Raji (cell line): ENCODE results near the gene MYO15B.

ENCODE experiments used
- POLR2A ChIP-seq: IDR thresholded peaks from 2 replicates; pipeline ENCODE4 v1.6.1; 2011; ENCODE audit warnings: low read depth, low read length, control low read depth; ENCODE audit not compliant: insufficient read depth

Gene MYO15B

DNA sequence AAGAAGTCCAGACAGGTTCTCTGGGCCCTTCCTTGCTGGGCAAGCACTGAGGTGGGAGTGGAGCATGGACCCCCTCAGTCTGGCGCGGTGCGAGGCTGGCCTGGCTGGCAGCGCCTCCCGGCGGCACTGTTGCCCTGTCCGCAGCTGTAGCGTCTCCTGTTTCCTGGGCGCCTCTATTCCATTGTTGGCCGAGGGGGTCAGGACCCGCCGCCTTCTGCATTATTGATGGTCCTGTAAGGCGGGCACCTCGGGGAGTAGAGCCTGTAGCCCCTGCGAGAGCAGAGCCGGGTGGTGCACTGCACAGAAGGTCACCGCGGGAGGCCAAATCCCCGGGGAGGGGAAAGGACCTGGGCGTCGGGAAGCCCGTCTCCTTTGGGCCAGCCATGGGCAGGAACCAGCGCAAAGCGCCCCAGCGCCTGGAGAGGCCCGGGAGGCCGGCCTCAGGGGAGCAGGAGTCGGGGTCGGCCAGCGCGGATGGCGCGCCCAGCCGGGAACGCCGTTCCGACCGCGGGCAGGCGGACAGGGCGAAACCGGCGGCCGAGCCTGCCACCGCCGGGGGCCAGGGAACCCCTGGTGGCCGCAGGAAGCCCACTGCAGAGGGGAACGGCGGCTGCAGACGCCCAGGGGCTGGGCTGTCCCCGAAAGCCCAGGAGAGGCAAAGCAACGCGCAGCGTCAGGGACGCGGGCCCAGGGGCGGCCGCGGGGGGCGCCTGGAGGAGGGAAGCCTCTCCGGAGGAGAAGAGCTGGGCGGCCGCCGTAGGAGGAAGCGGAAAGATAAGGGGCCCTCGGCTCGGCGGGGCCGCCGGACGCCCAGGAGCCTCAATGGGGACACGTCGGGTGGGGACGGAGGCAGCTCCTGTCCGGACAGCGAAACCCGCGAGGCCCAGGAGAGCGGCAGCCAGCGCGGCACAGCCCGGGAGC, at the start of gene MYO15B:
TSS of gene MYO15B (plus strand) at position 126 of the 921 bp plus-strand sequence. CDS start at position 384, 258 bp downstream.
- TF ChIP-seq POLR2A = no peak

DNA sequence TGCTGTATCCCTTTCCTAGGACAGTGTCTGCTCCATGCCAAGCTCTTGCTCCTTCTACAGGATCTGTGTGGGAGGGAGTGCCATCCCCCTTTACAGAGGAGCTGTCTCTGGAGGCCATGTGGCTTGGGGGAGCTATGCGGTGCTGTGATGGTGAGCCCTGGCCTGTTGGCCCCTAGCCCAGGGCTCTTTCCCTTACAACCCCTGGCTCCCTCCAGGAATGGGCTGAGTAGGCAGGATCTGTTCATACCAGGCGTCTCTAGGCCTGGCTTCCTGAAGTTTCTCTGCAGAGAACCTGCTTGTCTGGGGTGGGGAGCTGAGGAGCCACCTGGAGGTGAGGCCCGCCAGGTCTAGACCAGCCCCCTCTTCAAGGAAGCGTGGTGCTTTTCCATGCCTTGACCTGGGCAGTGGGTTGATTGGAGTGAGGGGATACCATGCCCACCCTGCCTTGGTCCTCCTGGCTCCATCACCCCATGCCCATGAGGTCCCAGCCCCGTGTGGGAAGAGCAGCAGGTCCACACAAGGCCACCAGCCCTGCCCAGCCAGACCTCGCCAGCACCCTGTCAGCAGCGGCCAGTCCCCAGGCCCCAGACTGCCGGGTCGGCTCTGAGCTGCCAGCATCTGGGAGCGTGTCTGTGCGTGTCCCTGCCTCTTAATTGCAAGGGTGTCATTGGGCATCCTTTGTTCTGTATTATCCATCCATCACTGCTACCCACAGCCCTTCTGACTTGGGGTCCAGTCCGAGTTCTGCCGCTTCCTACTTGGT, 47.5 kb upstream of the MYO15B start:
- TF ChIP-seq POLR2A = no peak

DNA sequence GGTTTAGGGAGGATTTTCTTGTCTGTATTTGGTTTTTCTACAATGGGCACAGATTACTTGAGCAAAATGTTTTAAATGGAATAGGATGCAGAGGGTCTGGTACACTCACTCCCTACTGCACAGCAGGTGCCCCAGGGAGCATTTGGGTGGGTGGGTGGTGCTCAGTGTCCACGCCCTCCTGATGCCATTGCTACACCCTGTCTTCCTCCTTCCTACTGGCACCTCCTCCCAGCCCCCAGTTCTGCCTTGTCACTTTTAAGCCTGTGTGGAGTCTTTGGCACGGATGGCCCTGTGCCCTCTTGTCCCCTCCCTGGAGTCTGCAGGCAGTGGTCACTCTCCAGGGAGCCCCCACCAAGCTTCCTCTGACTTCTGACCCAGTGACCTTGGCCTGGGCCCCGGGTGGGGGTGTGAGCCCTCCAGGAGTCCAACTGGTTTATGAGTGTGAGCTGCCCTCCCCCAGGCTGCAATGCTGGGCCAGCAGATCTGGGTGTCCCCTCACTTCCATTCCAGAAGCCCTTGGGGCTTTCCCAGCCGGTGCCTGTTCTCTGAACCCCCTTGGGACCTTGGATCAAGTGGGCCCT, 46.6 kb upstream of the MYO15B start:
- no peak for TF ChIP-seq POLR2A

DNA sequence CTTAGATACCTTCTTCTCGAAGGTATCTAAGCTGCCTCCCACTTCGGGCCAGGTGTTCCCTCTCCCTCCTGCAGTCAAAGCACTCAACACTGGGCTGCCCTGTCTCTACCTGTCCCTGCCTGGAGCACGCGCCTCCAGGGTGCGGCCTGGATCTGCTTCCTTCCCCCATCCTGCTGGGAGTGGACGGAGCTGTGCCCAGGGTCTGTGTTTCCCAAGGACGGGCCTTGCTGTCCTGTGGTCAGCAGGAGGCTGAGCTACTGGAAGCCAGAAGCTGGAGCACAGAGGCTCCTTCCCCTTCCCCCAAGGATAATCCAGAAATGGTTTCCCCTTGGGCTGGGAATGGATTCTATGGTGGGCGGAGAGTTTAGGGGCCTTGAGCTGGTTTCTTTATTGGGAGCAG, 45.4 kb upstream of the MYO15B start:
- no peak for TF ChIP-seq POLR2A

DNA sequence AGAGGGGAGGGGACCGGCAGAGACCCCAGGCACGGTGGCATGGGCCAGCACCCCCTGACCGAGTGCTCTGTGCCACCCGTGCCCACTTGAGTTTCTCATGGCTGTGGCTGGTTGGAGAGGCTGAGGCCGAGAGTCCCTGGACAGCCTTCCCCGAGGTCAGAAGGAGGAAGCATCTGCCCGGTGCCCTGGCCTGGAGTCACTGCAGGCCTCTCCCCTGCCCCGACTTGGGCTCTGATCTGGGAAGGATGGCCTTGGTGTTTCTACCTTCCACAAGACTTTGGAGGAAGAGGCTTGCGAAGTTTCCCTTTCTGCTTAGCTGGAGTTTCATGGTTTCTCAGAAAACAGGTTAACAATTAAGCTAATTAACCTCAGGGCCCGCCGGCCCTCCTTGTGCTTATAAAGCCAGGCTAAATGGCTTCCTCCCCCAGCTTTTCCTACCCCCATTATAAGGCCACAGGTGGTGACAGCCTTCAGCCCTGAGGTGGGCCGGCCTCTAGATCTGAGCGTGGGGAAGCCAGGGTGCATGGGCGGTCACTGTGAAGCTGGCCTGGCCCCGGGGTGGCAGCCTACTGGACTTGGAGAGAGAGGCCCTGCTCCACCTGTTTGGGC, 44.8 kb upstream of the MYO15B start:
- TF ChIP-seq POLR2A = no peak

DNA sequence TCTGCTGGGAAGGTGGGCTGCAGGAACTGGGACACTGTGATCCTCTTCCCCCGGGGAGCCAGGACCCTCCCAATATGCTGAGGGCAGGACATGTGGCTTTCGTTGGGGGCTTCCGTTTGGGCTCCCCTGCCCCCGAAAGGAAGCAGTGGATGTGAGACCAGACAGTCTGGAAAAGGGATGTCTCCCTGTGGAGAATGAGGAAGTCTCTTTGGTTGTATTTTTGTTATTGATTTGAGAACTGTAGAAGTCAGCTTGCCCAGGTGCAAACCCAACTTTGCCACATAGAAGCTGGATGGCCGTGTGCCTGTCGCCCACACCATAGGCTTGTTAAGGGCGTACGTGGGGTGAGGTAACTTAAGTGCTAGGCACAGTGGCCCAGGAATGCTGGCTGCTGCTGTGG, 43.4 kb upstream of the MYO15B start:
- TF ChIP-seq POLR2A = no peak

DNA sequence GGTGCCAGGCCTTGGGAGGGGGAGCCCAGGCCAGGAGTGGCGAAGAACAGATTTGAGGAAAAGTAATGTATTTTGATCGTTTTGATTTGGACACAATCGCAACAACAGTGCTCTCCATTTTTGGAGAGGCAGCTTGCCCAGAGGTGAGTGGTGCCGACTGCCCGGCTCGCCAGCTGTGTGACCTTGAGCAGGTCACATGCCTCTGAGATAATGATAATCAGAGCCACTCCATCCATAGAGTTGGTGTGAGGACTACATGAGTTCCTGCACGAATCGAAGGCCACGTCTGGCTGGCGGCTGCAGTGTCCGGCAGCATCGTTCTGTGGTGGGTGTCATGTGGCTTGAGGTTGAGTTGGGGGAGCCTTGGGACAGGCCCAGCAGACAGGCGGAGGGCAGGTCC, 41.4 kb upstream of the MYO15B start:
- no peak for TF ChIP-seq POLR2A

DNA sequence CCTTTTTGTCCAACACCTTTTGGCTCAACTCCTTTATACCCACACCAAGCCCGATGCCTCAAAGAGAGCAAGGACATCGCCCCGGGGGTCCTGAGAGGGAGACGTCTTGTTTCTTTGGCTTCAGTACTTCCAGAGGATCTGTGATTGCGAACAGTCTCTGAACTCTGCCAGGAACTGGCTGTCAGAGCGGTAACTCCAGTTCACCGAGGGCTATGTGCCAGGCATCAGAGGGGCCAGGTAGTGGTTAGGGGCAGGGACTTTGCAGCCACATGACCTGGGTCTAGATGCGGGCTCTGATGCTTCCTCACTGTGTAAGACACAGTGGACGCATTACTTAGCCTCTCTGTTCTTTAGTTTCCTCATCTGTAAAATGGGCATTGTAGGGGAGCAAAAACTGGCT, 40.5 kb upstream of the MYO15B start:
- no peak for TF ChIP-seq POLR2A

DNA sequence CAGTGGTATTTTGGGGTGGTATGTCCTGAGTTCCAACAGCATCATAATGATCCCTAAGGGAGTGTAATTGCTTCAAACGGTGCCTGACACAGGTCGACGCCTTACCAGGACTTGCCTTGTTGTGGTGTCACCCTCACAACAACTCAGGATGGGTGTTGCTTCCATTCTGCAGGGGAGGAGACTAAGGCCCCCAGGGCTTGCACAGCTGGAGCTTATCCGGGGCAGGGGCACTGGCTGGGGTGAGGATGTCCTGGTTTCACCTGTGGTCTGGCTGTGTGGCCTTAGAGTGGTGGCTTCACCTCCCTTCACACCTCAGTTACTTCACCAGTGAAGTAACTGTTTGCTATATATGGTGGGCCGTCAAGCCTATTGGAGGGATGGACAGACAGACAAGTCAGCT, 38.8 kb upstream of the MYO15B start:
- TF ChIP-seq POLR2A = no peak

DNA sequence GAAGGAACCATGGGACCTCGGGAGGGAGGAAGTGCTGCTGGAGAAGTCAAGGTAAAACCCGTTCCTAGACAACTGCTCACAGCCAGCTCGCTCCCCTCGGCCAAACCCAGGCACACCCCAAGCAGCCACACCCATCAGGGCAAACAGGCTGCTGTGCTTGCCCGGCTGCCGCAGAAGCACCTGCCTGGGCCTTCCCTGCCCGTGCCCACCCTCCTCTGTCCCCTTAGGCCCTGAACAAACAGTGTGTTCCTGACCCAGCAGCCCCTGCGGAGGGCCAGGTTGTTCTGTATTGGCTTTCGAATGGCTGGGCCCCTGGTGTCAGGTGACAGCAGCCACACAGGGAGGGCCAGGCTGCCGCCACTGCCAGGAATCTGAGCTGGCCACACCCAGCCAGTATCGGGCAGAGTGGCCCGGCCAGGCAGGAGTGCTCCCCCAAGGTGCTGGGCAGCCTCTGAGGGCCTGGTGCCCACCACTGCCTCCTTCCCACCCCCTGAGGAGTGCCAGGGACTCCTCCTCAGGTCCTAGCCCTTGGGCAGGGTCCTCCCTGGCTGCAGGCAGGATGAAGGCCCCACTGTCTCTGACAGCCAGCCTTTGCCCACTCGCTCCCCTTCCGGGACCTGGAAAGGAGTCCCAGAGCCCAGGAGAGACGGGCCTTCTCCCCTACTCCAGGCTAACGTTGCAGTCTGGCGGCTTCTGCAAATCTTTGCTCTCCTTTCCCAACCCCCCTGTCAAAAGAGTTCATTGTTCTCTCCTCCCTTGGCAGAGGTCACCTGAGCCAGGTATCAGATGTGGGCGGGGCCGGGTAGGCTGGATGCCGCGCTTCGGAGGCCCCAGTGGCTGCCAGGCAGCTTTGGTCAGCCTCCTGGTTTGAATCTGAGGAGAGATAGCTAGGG, 38.1 kb upstream of the MYO15B start:
- TF ChIP-seq POLR2A = no peak

DNA sequence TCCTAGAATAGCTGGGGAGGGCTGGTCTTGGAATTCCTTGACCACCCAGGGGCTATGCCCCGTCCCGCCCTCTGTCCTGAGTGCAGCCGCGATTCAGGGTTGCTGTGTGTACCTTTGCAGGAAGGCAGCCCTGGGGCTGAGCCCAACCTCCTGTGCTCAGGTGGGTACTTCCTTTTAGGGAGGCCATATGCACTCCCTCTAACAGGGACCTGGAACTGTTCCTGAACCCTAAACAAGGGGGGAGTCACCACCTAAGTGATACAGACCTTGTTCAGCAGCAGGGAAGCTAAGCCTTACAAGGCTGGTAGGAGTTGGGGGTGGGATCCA, 37.5 kb upstream of the MYO15B start:
- TF ChIP-seq POLR2A = no peak

DNA sequence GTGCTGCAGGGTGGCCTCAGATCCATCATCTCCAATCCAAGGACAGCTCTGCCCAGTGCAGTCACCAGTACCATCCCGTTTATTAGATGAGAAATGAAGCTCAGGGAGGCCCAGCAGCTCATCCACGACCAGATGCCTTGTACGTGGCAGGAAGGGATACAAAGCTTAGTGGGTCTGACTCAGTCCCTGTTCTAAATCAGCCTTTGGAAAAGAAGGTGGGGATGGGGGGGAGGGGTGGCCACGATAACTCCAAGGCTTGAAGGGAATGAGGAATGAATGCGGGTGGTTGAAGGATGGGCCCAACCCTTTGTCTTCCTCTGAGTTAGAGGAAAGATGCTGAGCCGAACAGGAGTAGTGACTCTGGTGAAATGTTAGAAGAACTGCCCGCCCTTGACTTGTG, 36.3 kb upstream of the MYO15B start:
- TF ChIP-seq POLR2A = no peak

DNA sequence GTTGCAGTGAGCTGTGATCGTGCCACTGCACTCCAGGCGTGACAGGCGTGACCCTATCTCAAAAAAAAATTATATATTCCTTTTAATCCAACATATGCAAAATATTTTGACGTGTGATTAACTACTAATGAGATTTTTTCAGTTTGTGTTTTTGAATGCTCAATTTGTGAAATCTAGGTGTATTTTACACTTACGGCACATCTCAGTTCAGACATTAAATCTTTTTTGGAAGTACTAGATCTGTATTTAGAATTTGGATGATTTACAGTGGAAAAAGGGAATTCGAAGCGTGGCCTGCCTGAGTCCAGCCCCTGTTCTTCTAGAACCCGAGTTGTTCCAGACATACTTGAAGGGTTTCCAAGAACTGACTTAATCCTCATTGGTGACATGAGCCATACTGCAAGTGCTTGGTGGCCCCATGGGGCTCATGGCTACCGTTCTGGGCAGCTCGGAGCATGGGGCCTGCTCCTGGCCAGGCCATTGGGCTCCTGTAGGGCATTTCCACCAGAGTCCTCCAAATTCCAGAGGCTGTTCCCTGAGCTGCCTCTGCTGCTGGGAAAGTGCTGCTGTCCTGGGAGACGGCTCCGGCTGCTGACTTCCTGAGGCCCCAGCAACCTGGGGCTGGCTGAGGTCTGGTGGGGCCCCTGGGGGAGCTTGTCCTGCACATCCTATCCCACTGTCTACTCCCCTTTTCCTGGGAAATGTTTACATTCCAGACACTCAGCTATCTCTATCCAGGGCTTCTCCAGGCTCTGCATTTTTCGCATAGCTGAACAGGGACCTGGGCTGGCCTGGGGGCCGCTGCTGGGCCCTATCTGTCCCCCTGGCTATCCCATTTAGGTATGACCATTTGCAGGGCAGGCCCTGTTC, 34.9 kb upstream of the MYO15B start:
- no peak for TF ChIP-seq POLR2A
